GM23338 (cell line): ENCODE data around the gene LRRC42. TPM values are rescaled to one million over a fixed set of nuclear protein-coding genes. Genes with fewer than 3 reads are reported as not detected.

Source experiments
- ATAC-seq: fragments of 200-7000 bp; cut with Tn5 transposase; 3 replicates; pipeline ENCODE4 v1.9.1; 2020
- DNase-seq: peaks from one replicate; pipeline ENCODE4 v3.0.0-alpha.2; 2015; ENCODE audit warnings: low spot score
- H2AFZ ChIP-seq: fragments of 200-600 bp; sonication (generic); 2 replicates; pipeline ENCODE4 v1.8.0; 2016; ENCODE audit warnings: antibody characterized with exemption, mild to moderate bottlenecking, moderate library complexity
- H3F3A ChIP-seq: fragments of 200-600 bp; sonication (generic); replicated peaks from 2 replicates; pipeline ENCODE4 v1.8.0; 2017; ENCODE audit warnings: antibody characterized with exemption, mixed run types, low read depth
- H3K27ac ChIP-seq: fragments of 200-600 bp; sonication (generic); 2 replicates; pipeline ENCODE4 v1.6.1; 2016; ENCODE audit warnings: low read depth
- H3K27me3 ChIP-seq: fragments of 200-600 bp; sonication (generic); 2 replicates; pipeline ENCODE4 v1.8.0; 2016; ENCODE audit warnings: mild to moderate bottlenecking, mixed run types, moderate library complexity; ENCODE audit not compliant: insufficient read depth
- H3K36me3 ChIP-seq: fragments of 200-600 bp; sonication (generic); 2 replicates; pipeline ENCODE4 v1.8.0; 2016; ENCODE audit warnings: mild to moderate bottlenecking; ENCODE audit not compliant: insufficient read depth
- H3K4me1 ChIP-seq: fragments of 200-600 bp; sonication (generic); 2 replicates; pipeline ENCODE4 v1.8.0; 2016; ENCODE audit warnings: mild to moderate bottlenecking, moderate library complexity; ENCODE audit not compliant: insufficient read depth
- H3K4me2 ChIP-seq: fragments of 200-600 bp; sonication (generic); 2 replicates; pipeline ENCODE4 v1.7.1; 2017; ENCODE audit warnings: mixed run types
- H3K4me3 ChIP-seq: fragments of 200-600 bp; sonication (generic); 2 replicates; pipeline ENCODE4 v1.6.1; 2016; ENCODE audit warnings: mixed run types
- H3K79me2 ChIP-seq: fragments of 200-600 bp; sonication (generic); replicated peaks from 2 replicates; pipeline ENCODE4 v1.8.0; 2017; ENCODE audit warnings: mild to moderate bottlenecking; ENCODE audit not compliant: insufficient read depth
- H3K9me2 ChIP-seq: fragments of 200-600 bp; sonication (generic); 2 replicates; pipeline ENCODE4 v1.8.0; 2017; ENCODE audit not compliant: insufficient read depth
- H4K20me1 ChIP-seq: fragments of 200-600 bp; sonication (generic); replicated peaks from 2 replicates; pipeline ENCODE4 v1.8.0; 2017; ENCODE audit warnings: mild to moderate bottlenecking; ENCODE audit not compliant: insufficient read depth
- H3K27ac Mint-ChIP-seq: 2 replicates; pipeline ENCODE4 v1.8.0; 2020; ENCODE audit warnings: inconsistent platforms, mild to moderate bottlenecking, moderate library complexity, mixed read lengths
- H3K27me3 Mint-ChIP-seq: 3 replicates; pipeline ENCODE4 v1.8.0; 2022; ENCODE audit warnings: low read depth, mild to moderate bottlenecking, moderate library complexity, mixed read lengths, inconsistent platforms; ENCODE audit not compliant: insufficient read depth, poor library complexity
- H3K36me3 Mint-ChIP-seq: 3 replicates; pipeline ENCODE4 v1.8.0; 2021; ENCODE audit warnings: low read depth, mild to moderate bottlenecking, inconsistent platforms, moderate library complexity, mixed read lengths
- H3K4me1 Mint-ChIP-seq: 3 replicates; pipeline ENCODE4 v1.8.0; 2020; ENCODE audit warnings: mild to moderate bottlenecking, inconsistent platforms, mixed read lengths
- H3K4me3 Mint-ChIP-seq: 3 replicates; pipeline ENCODE4 v1.8.0; 2021; ENCODE audit warnings: moderate library complexity, mild to moderate bottlenecking, inconsistent platforms, mixed read lengths
- H3K9me3 Mint-ChIP-seq: 3 replicates; pipeline ENCODE4 v1.8.0; 2020; ENCODE audit warnings: moderate library complexity, mild to moderate bottlenecking, inconsistent platforms, mixed read lengths
- CREB1 ChIP-seq: fragments of 250-450 bp; sonication (Bioruptor Pico); IDR thresholded peaks from 2 replicates; pipeline ENCODE4 v1.5.0; 2020; ENCODE audit warnings: low read depth, mild to moderate bottlenecking, moderate library complexity
- EZH2 ChIP-seq: fragments of 200-600 bp; sonication (generic); IDR thresholded peaks from one replicate; pipeline ENCODE4 v1.8.0; 2017; ENCODE audit warnings: antibody characterized with exemption, mild to moderate bottlenecking, low read depth; ENCODE audit not compliant: unreplicated experiment
- EZH2phosphoT487 ChIP-seq: fragments of 200-600 bp; sonication (generic); IDR thresholded peaks from one replicate; pipeline ENCODE4 v1.8.1; 2018; ENCODE audit warnings: antibody characterized with exemption; ENCODE audit not compliant: unreplicated experiment
- JUNB ChIP-seq: IDR thresholded peaks from one replicate; pipeline ENCODE4 v1.6.1; 2016; ENCODE audit warnings: antibody characterized with exemption; ENCODE audit not compliant: unreplicated experiment
- NANOG ChIP-seq: IDR thresholded peaks from 2 replicates; pipeline ENCODE4 v1.6.1; 2016; ENCODE audit warnings: antibody characterized with exemption, borderline replicate concordance
- POLR2AphosphoS5 ChIP-seq: IDR thresholded peaks from 2 replicates; pipeline ENCODE4 v1.6.1; 2016; ENCODE audit warnings: antibody characterized with exemption, low read depth
- STAT1 ChIP-seq: IDR thresholded peaks from one replicate; pipeline ENCODE4 v1.6.1; 2016; ENCODE audit warnings: antibody characterized with exemption; ENCODE audit not compliant: unreplicated experiment
- ZNF114 ChIP-seq: fragments of 250-450 bp; sonication (Bioruptor Pico); IDR thresholded peaks from 2 replicates; pipeline ENCODE4 v1.5.0; 2020; ENCODE audit warnings: mild to moderate bottlenecking, moderate library complexity
- ZNF331 ChIP-seq: fragments of 250-450 bp; sonication (Bioruptor Pico); IDR thresholded peaks from 2 replicates; pipeline ENCODE4 v1.5.0; 2020; ENCODE audit warnings: low read depth, mild to moderate bottlenecking, moderate library complexity
- polyA plus RNA-seq: library from polyadenylated mRNA; unstranded; fragments of >200 nt; fragmentation: Nextera tagmentation; extraction: Ambion mirVana; gene quantifications from 2 replicates; pipeline ENCODE4 v1.2.1, GENCODE V29; 2016
- total RNA-seq: library from RNA; depleted of rRNA; stranded (reverse); fragments of >200 nt; shearing (Covaris generic); gene quantifications from 2 replicates; pipeline ENCODE4 v1.2.3, GENCODE V29; 2014
- TF ChIP-seq, protein P1 (sequence below): IDR thresholded peaks from one replicate; pipeline ENCODE4 v1.6.1; 2018; ENCODE audit warnings: antibody characterized with exemption; ENCODE audit not compliant: unreplicated experiment
- TF ChIP-seq, protein P2 (sequence below): fragments of 250-450 bp; sonication (Bioruptor Pico); IDR thresholded peaks from 2 replicates; pipeline ENCODE4 v1.5.0; 2020; ENCODE audit warnings: mild to moderate bottlenecking, moderate library complexity
- TF ChIP-seq, protein P3 (sequence below): IDR thresholded peaks from 2 replicates; pipeline ENCODE4 v1.6.1; 2016; ENCODE audit warnings: antibody characterized with exemption
- TF ChIP-seq, protein P4 (sequence below), 2 experiments: fragments of 200-600 bp in 1 of 2; sonication (generic) in 1 of 2; conservative IDR thresholded peaks; 2 replicates each; pipeline versions ENCODE4 v1.5.1 to v1.6.1; 2016 to 2017; ENCODE audit warnings: antibody characterized with exemption in 2 of 2, low read depth in 2 of 2, mild to moderate bottlenecking in 2 of 2, moderate library complexity in 1 of 2

LRRC42 gene
- total and polyA plus RNA-seq, 2 experiments from 2014 or later = 25.9 to 48.1 TPM

DNA sequence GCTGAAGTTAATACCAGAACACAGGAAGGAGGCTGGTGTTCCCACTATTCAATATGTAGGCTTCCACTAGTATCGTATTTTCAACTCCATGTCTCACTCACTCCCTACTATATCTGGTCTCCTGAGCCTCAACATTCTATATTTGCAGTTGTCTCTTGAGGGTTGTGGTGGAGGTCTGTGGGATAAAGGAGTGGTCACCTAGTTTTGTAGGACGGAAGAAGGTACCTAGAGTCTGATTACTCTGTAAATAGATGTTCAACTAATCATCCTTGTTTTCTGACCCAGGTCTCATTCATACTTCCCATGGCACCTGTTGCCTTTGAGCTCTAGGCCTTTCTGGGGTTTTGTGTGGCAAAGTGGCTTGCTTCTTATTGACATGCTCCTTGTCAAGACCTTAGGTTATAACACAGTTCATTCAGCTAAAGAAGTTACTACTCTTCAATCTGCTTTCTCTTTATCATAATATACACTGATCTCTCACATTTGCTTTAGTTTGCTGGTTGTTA, 18.7 kb upstream of the LRRC42 start:
- H3K4me1 Mint-ChIP-seq = no peaks in the 10 kb centered on the region
- no peak overlapping the region for H3K27ac Mint-ChIP-seq
- Histone ChIP-seq H3K4me1 (no peaks in the 10 kb centered on the region), H3K36me3 (no peaks in the 10 kb centered on the region), H3K79me2 (no peaks in the 10 kb centered on the region), H2AFZ (no peak overlapping the region), H3K9me2 (no peaks in the 10 kb centered on the region), H3K27me3 (no peaks in the 10 kb centered on the region), H3K4me2 (no peak overlapping the region), H3F3A (no peaks in the 10 kb centered on the region), H4K20me1 (no peaks in the 10 kb centered on the region), H3K4me3 (no peak overlapping the region), H3K27ac (no peak overlapping the region)
- H3K27me3 Mint-ChIP-seq = peaks cover 2% of the 10 kb centered on the region
- TF ChIP-seq, protein P1, sequence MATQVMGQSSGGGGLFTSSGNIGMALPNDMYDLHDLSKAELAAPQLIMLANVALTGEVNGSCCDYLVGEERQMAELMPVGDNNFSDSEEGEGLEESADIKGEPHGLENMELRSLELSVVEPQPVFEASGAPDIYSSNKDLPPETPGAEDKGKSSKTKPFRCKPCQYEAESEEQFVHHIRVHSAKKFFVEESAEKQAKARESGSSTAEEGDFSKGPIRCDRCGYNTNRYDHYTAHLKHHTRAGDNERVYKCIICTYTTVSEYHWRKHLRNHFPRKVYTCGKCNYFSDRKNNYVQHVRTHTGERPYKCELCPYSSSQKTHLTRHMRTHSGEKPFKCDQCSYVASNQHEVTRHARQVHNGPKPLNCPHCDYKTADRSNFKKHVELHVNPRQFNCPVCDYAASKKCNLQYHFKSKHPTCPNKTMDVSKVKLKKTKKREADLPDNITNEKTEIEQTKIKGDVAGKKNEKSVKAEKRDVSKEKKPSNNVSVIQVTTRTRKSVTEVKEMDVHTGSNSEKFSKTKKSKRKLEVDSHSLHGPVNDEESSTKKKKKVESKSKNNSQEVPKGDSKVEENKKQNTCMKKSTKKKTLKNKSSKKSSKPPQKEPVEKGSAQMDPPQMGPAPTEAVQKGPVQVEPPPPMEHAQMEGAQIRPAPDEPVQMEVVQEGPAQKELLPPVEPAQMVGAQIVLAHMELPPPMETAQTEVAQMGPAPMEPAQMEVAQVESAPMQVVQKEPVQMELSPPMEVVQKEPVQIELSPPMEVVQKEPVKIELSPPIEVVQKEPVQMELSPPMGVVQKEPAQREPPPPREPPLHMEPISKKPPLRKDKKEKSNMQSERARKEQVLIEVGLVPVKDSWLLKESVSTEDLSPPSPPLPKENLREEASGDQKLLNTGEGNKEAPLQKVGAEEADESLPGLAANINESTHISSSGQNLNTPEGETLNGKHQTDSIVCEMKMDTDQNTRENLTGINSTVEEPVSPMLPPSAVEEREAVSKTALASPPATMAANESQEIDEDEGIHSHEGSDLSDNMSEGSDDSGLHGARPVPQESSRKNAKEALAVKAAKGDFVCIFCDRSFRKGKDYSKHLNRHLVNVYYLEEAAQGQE = no peak
- TF ChIP-seq NANOG (no peak), ZNF114 (CRISPR knock-in tag) (no peak), JUNB (no peak), POLR2AphosphoS5 (no peak), ZNF331 (CRISPR knock-in tag) (no peak), EZH2phosphoT487 (no peak), CREB1 (no peak), STAT1 (no peak), EZH2 (no peak)
- TF ChIP-seq, protein P2, sequence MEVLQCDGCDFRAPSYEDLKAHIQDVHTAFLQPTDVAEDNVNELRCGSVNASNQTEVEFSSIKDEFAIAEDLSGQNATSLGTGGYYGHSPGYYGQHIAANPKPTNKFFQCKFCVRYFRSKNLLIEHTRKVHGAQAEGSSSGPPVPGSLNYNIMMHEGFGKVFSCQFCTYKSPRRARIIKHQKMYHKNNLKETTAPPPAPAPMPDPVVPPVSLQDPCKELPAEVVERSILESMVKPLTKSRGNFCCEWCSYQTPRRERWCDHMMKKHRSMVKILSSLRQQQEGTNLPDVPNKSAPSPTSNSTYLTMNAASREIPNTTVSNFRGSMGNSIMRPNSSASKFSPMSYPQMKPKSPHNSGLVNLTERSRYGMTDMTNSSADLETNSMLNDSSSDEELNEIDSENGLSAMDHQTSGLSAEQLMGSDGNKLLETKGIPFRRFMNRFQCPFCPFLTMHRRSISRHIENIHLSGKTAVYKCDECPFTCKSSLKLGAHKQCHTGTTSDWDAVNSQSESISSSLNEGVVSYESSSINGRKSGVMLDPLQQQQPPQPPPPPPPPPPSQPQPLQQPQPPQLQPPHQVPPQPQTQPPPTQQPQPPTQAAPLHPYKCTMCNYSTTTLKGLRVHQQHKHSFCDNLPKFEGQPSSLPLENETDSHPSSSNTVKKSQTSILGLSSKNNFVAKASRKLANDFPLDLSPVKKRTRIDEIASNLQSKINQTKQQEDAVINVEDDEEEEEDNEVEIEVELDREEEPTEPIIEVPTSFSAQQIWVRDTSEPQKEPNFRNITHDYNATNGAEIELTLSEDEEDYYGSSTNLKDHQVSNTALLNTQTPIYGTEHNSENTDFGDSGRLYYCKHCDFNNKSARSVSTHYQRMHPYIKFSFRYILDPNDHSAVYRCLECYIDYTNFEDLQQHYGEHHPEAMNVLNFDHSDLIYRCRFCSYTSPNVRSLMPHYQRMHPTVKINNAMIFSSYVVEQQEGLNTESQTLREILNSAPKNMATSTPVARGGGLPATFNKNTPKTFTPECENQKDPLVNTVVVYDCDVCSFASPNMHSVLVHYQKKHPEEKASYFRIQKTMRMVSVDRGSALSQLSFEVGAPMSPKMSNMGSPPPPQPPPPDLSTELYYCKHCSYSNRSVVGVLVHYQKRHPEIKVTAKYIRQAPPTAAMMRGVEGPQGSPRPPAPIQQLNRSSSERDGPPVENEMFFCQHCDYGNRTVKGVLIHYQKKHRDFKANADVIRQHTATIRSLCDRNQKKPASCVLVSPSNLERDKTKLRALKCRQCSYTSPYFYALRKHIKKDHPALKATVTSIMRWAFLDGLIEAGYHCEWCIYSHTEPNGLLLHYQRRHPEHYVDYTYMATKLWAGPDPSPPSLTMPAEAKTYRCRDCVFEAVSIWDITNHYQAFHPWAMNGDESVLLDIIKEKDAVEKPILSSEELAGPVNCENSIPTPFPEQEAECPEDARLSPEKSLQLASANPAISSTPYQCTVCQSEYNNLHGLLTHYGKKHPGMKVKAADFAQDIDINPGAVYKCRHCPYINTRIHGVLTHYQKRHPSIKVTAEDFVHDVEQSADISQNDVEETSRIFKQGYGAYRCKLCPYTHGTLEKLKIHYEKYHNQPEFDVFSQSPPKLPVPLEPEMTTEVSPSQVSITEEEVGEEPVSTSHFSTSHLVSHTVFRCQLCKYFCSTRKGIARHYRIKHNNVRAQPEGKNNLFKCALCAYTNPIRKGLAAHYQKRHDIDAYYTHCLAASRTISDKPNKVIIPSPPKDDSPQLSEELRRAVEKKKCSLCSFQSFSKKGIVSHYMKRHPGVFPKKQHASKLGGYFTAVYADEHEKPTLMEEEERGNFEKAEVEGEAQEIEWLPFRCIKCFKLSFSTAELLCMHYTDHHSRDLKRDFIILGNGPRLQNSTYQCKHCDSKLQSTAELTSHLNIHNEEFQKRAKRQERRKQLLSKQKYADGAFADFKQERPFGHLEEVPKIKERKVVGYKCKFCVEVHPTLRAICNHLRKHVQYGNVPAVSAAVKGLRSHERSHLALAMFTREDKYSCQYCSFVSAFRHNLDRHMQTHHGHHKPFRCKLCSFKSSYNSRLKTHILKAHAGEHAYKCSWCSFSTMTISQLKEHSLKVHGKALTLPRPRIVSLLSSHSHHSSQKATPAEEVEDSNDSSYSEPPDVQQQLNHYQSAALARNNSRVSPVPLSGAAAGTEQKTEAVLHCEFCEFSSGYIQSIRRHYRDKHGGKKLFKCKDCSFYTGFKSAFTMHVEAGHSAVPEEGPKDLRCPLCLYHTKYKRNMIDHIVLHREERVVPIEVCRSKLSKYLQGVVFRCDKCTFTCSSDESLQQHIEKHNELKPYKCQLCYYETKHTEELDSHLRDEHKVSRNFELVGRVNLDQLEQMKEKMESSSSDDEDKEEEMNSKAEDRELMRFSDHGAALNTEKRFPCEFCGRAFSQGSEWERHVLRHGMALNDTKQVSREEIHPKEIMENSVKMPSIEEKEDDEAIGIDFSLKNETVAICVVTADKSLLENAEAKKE = no peak
- TF ChIP-seq, protein P3, sequence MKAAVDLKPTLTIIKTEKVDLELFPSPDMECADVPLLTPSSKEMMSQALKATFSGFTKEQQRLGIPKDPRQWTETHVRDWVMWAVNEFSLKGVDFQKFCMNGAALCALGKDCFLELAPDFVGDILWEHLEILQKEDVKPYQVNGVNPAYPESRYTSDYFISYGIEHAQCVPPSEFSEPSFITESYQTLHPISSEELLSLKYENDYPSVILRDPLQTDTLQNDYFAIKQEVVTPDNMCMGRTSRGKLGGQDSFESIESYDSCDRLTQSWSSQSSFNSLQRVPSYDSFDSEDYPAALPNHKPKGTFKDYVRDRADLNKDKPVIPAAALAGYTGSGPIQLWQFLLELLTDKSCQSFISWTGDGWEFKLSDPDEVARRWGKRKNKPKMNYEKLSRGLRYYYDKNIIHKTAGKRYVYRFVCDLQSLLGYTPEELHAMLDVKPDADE = no peak
- TF ChIP-seq, protein P4, sequence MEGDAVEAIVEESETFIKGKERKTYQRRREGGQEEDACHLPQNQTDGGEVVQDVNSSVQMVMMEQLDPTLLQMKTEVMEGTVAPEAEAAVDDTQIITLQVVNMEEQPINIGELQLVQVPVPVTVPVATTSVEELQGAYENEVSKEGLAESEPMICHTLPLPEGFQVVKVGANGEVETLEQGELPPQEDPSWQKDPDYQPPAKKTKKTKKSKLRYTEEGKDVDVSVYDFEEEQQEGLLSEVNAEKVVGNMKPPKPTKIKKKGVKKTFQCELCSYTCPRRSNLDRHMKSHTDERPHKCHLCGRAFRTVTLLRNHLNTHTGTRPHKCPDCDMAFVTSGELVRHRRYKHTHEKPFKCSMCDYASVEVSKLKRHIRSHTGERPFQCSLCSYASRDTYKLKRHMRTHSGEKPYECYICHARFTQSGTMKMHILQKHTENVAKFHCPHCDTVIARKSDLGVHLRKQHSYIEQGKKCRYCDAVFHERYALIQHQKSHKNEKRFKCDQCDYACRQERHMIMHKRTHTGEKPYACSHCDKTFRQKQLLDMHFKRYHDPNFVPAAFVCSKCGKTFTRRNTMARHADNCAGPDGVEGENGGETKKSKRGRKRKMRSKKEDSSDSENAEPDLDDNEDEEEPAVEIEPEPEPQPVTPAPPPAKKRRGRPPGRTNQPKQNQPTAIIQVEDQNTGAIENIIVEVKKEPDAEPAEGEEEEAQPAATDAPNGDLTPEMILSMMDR (conservative IDR thresholded peaks at IDR 0.05; ENCODE audit: low read depth in 2 of 2) = no peak
- H3K4me3 Mint-ChIP-seq = no peak overlapping the region
- no peaks in the 10 kb centered on the region; the same call in 2 of the 3 replicates for H3K9me3 Mint-ChIP-seq
- ATAC-seq = no peak
- no peak for DNase-seq
- H3K36me3 Mint-ChIP-seq = peaks cover 8% of the 10 kb centered on the region; the same call in 2 of the 3 replicates
